ENCODE measurements around the gene APBB2. TPM values are rescaled to one million over a fixed set of nuclear protein-coding genes. Genes with fewer than 3 reads are reported as not detected.

APBB2 gene
- total RNA-seq, result 17.0 and 19.2 TPM in 2 replicates

DNA sequence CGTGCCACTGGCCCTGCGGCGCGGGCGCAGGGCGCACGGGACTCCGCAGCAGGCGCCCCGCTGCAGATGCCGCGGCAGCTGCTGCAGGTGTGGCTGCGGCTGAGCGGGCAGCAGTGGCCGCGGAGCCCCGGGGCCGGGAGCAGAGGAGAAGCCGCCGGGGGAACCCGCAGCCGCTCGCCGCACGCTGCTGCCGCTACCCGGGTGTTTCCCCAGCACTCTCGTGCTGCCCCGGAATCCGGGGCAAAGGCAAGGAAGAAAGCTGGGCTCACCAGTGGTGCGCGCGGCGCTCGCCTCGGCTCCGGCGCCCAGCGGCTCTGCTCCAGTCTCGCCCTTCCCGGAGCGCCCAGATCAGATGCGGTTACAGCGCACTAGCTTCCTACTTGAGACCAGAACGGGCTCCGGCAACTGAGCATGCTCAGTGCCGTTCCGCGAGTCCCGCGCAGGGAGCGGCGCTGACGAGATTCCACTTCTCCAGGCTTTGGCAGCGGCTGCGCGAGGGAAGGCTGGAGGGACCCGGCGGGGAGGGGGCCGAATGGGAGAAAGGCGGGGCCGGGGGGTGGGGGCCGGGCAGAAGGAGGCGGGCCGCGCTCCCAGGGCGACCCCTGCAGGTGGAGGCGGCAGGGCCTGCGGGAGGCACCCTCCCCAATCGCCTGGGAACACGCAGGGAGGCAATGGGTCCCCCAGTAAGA, at the start of gene APBB2:
Gene APBB2, minus strand, starts transcription at position 407 of the 689 bp plus-strand sequence. CDS start 181,288 bp downstream, outside the sequence.

DNA sequence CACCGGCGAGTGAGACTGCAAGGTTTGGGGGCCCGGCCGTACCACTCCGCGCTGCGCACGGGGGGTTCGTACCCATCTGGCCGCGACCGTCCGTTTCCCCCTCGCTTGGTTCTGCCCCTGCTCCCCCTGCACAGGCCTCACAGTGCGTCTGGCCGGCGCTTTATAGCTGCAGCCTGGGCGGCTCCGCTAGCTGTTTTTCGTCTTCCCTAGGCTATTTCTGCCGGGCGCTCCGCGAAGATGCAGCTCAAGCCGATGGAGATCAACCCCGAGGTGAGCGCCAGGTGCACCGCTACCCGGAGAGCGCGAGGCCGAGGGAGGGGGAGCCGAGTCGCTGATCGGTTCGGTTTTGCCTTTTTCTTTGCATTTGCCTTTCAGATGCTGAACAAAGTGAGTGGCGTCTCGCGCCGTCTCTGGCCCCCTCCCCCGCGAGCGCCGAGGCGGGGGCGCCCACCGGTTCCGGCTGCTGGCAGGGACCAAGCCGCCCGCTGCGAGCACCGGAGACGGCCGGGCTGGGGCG, 42.5 kb upstream of the APBB2 start, which contains the start of gene UCHL1:
Gene UCHL1, plus strand, starts transcription at position 189 of the 517 bp plus-strand sequence. Its CDS starts 49 bp downstream, at position 238.

Other genes starting within 250 kb of the APBB2 start
- gene UCHL1, start 42.4 kb upstream of the APBB2 start, total RNA-seq, result 36.6 and 62.4 TPM in 2 replicates